Mesothelial cell of epicardium (in vitro differentiated cells): ENCODE measurements around the gene LRRK1. TPM values are rescaled to one million over a fixed set of nuclear protein-coding genes. Genes with fewer than 3 reads are reported as not detected.

Experiments
- DNase-seq, 2 experiments: peaks; one replicate each; pipeline ENCODE4 v3.0.0; 2021; ENCODE audit warnings: low spot score in 2 of 2; ENCODE audit not compliant: unreplicated experiment in 2 of 2
- H3K27ac Mint-ChIP-seq: 2 replicates; pipeline ENCODE4 v1.8.0; 2021; ENCODE audit warnings: mixed read lengths
- H3K27me3 Mint-ChIP-seq: 2 replicates; pipeline ENCODE4 v1.8.0; 2021; ENCODE audit warnings: low read depth, mixed read lengths
- H3K36me3 Mint-ChIP-seq: 2 replicates; pipeline ENCODE4 v1.8.0; 2021; ENCODE audit warnings: mixed read lengths
- H3K4me1 Mint-ChIP-seq: 2 replicates; pipeline ENCODE4 v1.8.0; 2021; ENCODE audit warnings: mixed read lengths
- H3K4me3 Mint-ChIP-seq: 2 replicates; pipeline ENCODE4 v1.8.0; 2021; ENCODE audit warnings: mild to moderate bottlenecking, moderate library complexity, mixed read lengths
- H3K9me3 Mint-ChIP-seq: 2 replicates; pipeline ENCODE4 v1.8.0; 2021; ENCODE audit warnings: mixed read lengths
- CTCF ChIP-seq: fragments of 200-600 bp; sonication (generic); IDR thresholded peaks from one replicate; pipeline ENCODE4 v1.5.0; 2021; ENCODE audit warnings: antibody characterized with exemption; ENCODE audit not compliant: unreplicated experiment
- total RNA-seq: library from RNA; stranded (reverse); gene quantifications from 3 replicates; pipeline ENCODE4 v1.2.1, GENCODE V29; 2021

Gene LRRK1
- total RNA-seq, 1 donor from 2014 or later: 2.3 TPM

GRCh38 chr15:100934166-100934565, 15.0 kb downstream of the LRRK1 start:
- H3K27me3 Mint-ChIP-seq: no peaks in the 10 kb centered on the region
- H3K4me1 Mint-ChIP-seq: peaks cover 13% of the 10 kb centered on the region
- H3K27ac Mint-ChIP-seq: no peak overlapping the region
- H3K36me3 Mint-ChIP-seq: no peaks in the 10 kb centered on the region
- H3K9me3 Mint-ChIP-seq: no peaks in the 10 kb centered on the region
- DNase-seq: no peak
- TF ChIP-seq CTCF: no peak
- no peak overlapping the region for H3K4me3 Mint-ChIP-seq

- Mint-ChIP-seq H3K36me3 (no peaks in the 10 kb centered on the region), H3K27ac (no peak overlapping the region), H3K9me3 (no peaks in the 10 kb centered on the region), H3K4me1 (peaks cover 7% of the 10 kb centered on the region), H3K4me3 (no peak overlapping the region), H3K27me3 (no peaks in the 10 kb centered on the region)
- TF ChIP-seq CTCF: no peak
- DNase-seq: no peak
Measured at GRCh38 chr15:100934726-100935125, 15.6 kb downstream of the LRRK1 start.

GRCh38 chr15:100937171-100937570, 18.0 kb downstream of the LRRK1 start:
- H3K27ac Mint-ChIP-seq: no peak overlapping the region
- no peaks in the 10 kb centered on the region for H3K9me3 Mint-ChIP-seq
- H3K36me3 Mint-ChIP-seq: no peaks in the 10 kb centered on the region

GRCh38 chr15:100939791-100940190, 20.6 kb downstream of the LRRK1 start:
- Mint-ChIP-seq H3K4me3 (no peak overlapping the region), H3K9me3 (no peaks in the 10 kb centered on the region), H3K27me3 (no peaks in the 10 kb centered on the region), H3K27ac (no peak overlapping the region), H3K36me3 (no peaks in the 10 kb centered on the region), H3K4me1 (no peaks in the 10 kb centered on the region)
- DNase-seq: no peak
- no peak for TF ChIP-seq CTCF

More at GRCh38 chr15:100937171-100937570, 18.0 kb downstream of the LRRK1 start:
- H3K27me3 Mint-ChIP-seq: no peaks in the 10 kb centered on the region
- DNase-seq: no peak
- H3K4me3 Mint-ChIP-seq: no peak overlapping the region
- TF ChIP-seq CTCF: no peak
- no peaks in the 10 kb centered on the region for H3K4me1 Mint-ChIP-seq

- no peaks in the 10 kb centered on the region for H3K27me3 Mint-ChIP-seq
- H3K36me3 Mint-ChIP-seq: no peaks in the 10 kb centered on the region
- no peaks in the 10 kb centered on the region for H3K4me1 Mint-ChIP-seq
- no peak for DNase-seq
- no peak for TF ChIP-seq CTCF
- no peaks in the 10 kb centered on the region for H3K9me3 Mint-ChIP-seq
- no peak overlapping the region for H3K4me3 Mint-ChIP-seq
- no peak overlapping the region for H3K27ac Mint-ChIP-seq
Measured at GRCh38 chr15:100940767-100941379, 21.7 kb downstream of the LRRK1 start.

GRCh38 chr15:100941536-100941935, 22.4 kb downstream of the LRRK1 start:
- H3K4me3 Mint-ChIP-seq: no peak overlapping the region
- H3K4me1 Mint-ChIP-seq: no peaks in the 10 kb centered on the region
- H3K27ac Mint-ChIP-seq: no peak overlapping the region
- no peaks in the 10 kb centered on the region for H3K9me3 Mint-ChIP-seq
- no peaks in the 10 kb centered on the region for H3K36me3 Mint-ChIP-seq
- no peak for TF ChIP-seq CTCF
- no peak for DNase-seq
- H3K27me3 Mint-ChIP-seq: no peaks in the 10 kb centered on the region
